Activated CD8-positive, alpha-beta memory T cell treated with anti-CD3 and anti-CD28 coated beads, Interleukin-2, amount 10 ng/mL, durations not matched to agents 7 days and 5 days (primary cell): ENCODE data around the gene CCDC86. TPM values are rescaled to one million over a fixed set of nuclear protein-coding genes. Genes with fewer than 3 reads are reported as not detected.

Experiments
- ATAC-seq: fragments of 150-1000 bp; cut with Tn5 transposase; one replicate; pipeline ENCODE4 v1.10.0; 2021; ENCODE audit warnings: moderate library complexity
- CTCF ChIA-PET: fragments of 350-600 bp; sonication (Branson Sonifier 250); formaldehyde crosslinking; loops from one replicate; lab custom pipeline; 2021; ENCODE audit warnings: antibody characterized with exemption; lab: Charles Lee
- DNase-seq: peaks from one replicate; pipeline ENCODE4 v3.0.0-alpha.2; 2020
- H3K27ac Mint-ChIP-seq: one replicate; pipeline ENCODE4 v1.8.0; 2021; ENCODE audit warnings: mild to moderate bottlenecking, mixed read lengths
- H3K27me3 Mint-ChIP-seq: one replicate; pipeline ENCODE4 v1.8.0; 2021; ENCODE audit warnings: mixed read lengths
- H3K36me3 Mint-ChIP-seq: one replicate; pipeline ENCODE4 v1.8.0; 2021; ENCODE audit warnings: mild to moderate bottlenecking, mixed read lengths
- H3K4me1 Mint-ChIP-seq: one replicate; pipeline ENCODE4 v1.8.0; 2021; ENCODE audit warnings: mixed read lengths
- H3K4me3 Mint-ChIP-seq: one replicate; pipeline ENCODE4 v1.8.0; 2021; ENCODE audit warnings: mild to moderate bottlenecking, moderate library complexity, mixed read lengths
- H3K9me3 Mint-ChIP-seq: one replicate; pipeline ENCODE4 v1.8.0; 2022; ENCODE audit warnings: low read depth, mixed read lengths
- total RNA-seq, 2 experiments: library from RNA; stranded (reverse); gene quantifications; one replicate each; pipeline ENCODE4 v1.2.3, GENCODE V29; 2021

The CCDC86 gene
- total RNA-seq, 2 experiments from 2014 or later, result 26.5 to 40.8 TPM

GRCh38 chr11:60836866-60837515 is 4.9 kb upstream of the CCDC86 start:
- no peaks in the 10 kb centered on the region for H3K9me3 Mint-ChIP-seq
- CTCF ChIA-PET, result interaction anchor here (1.1 to 16.3 kb wide), 5 partner anchors 9 to 63 kb away, joined by 3 to 426 read pairs (median 13); partner anchors contain the start of gene PRPF19
- peaks cover 14% of the 10 kb centered on the region for H3K27me3 Mint-ChIP-seq
- peak overlapping the region; percentile 8 for H3K27ac Mint-ChIP-seq
- no peak overlapping the region for H3K4me3 Mint-ChIP-seq
- no peaks in the 10 kb centered on the region for H3K36me3 Mint-ChIP-seq
- peaks cover 48% of the 10 kb centered on the region for H3K4me1 Mint-ChIP-seq
- DNase-seq, result no peak
- no peak for ATAC-seq

GRCh38 chr11:60838132-60838531 is 3.8 kb upstream of the CCDC86 start:
- DNase-seq (no peak), ATAC-seq (no peak)
- no peaks in the 10 kb centered on the region for H3K9me3 Mint-ChIP-seq
- H3K27me3 Mint-ChIP-seq, result peaks cover 4% of the 10 kb centered on the region
- H3K27ac Mint-ChIP-seq, result no peak overlapping the region
- peaks cover 44% of the 10 kb centered on the region for H3K4me1 Mint-ChIP-seq
- H3K4me3 Mint-ChIP-seq, result no peak overlapping the region
- no peaks in the 10 kb centered on the region for H3K36me3 Mint-ChIP-seq
- CTCF ChIA-PET, result interaction anchor here (0.9 to 16.3 kb wide), 6 partner anchors 34 to 76 kb away, joined by 3 to 426 read pairs (median 3); partner anchors contain the start of genes PRPF19 and TMEM109

GRCh38 chr11:60840470-60841430 is 1.2 kb upstream of the CCDC86 start:
- peaks cover 50% of the 10 kb centered on the region for H3K4me1 Mint-ChIP-seq
- H3K9me3 Mint-ChIP-seq, result no peaks in the 10 kb centered on the region
- CTCF ChIA-PET, result interaction anchor here (1.3 to 15.9 kb wide), 4 partner anchors 10 to 59 kb away, joined by 4 to 230 read pairs (median 11); partner anchors contain the start of gene PRPF19
- no peak for DNase-seq
- peaks cover 3% of the 10 kb centered on the region for H3K36me3 Mint-ChIP-seq
- no peak overlapping the region for H3K4me3 Mint-ChIP-seq
- H3K27me3 Mint-ChIP-seq, result no peaks in the 10 kb centered on the region
- peak overlapping the region; percentile 84 for H3K27ac Mint-ChIP-seq
- no peak for ATAC-seq

GRCh38 chr11:60842668-60843600 is 1.0 kb downstream of the CCDC86 start:
- H3K27ac Mint-ChIP-seq, result peak overlapping the region; percentile 84
- ATAC-seq (no peak), DNase-seq (no peak)
- H3K4me3 Mint-ChIP-seq, result peak overlapping the region; percentile 84
- no peaks in the 10 kb centered on the region for H3K9me3 Mint-ChIP-seq
- peaks cover 6% of the 10 kb centered on the region for H3K36me3 Mint-ChIP-seq
- CTCF ChIA-PET, result interaction anchor here (0.6 to 1.8 kb wide), 8 partner anchors 8 to 69 kb away, joined by 3 to 11 read pairs (median 4); no protein-coding TSS in a partner anchor
- H3K4me1 Mint-ChIP-seq, result peaks cover 35% of the 10 kb centered on the region
- no peaks in the 10 kb centered on the region for H3K27me3 Mint-ChIP-seq

GRCh38 chr11:60844045-60844869 is 2.3 kb downstream of the CCDC86 start:
- Mint-ChIP-seq H3K36me3 (peaks cover 6% of the 10 kb centered on the region), H3K27me3 (no peaks in the 10 kb centered on the region), H3K4me3 (peak overlapping the region; percentile 84), H3K9me3 (no peaks in the 10 kb centered on the region), H3K27ac (peak overlapping the region; percentile 72), H3K4me1 (peaks cover 34% of the 10 kb centered on the region)
- DNase-seq, result no peak
- CTCF ChIA-PET, result interaction anchor here (0.6 to 1.8 kb wide), 5 partner anchors 12 to 68 kb away, joined by 3 to 11 read pairs (median 6); no protein-coding TSS in a partner anchor
- no peak for ATAC-seq

GRCh38 chr11:60844870-60845221 is 2.9 kb downstream of the CCDC86 start:
- Mint-ChIP-seq H3K4me1 (peaks cover 32% of the 10 kb centered on the region), H3K27me3 (no peaks in the 10 kb centered on the region), H3K36me3 (peaks cover 6% of the 10 kb centered on the region), H3K9me3 (no peaks in the 10 kb centered on the region), H3K4me3 (peak overlapping the region; percentile 84), H3K27ac (peak overlapping the region; percentile 10)
- ATAC-seq (no peak), DNase-seq (no peak)
- CTCF ChIA-PET, result interaction anchor here (1.1 to 2.3 kb wide), 2 partner anchors 14 to 43 kb away, joined by 9 to 20 read pairs; no protein-coding TSS in a partner anchor

- H3K9me3 Mint-ChIP-seq, result no peaks in the 10 kb centered on the region
- no peak for ATAC-seq
- H3K27me3 Mint-ChIP-seq, result no peaks in the 10 kb centered on the region
- CTCF ChIA-PET, result interaction anchor here (1.1 to 2.3 kb wide), 2 partner anchors 8 to 14 kb away, joined by 5 to 20 read pairs; no protein-coding TSS in a partner anchor
- H3K4me3 Mint-ChIP-seq, result no peak overlapping the region
- no peak for DNase-seq
- peak overlapping the region; percentile 10 for H3K27ac Mint-ChIP-seq
- peaks cover 6% of the 10 kb centered on the region for H3K36me3 Mint-ChIP-seq
- H3K4me1 Mint-ChIP-seq, result peaks cover 32% of the 10 kb centered on the region
Observed at GRCh38 chr11:60845338-60845737, 3.4 kb downstream of the CCDC86 start.

GRCh38 chr11:60847281-60847680 is 5.4 kb downstream of the CCDC86 start:
- Mint-ChIP-seq H3K27ac (no peak overlapping the region), H3K36me3 (peaks cover 12% of the 10 kb centered on the region), H3K4me1 (peaks cover 24% of the 10 kb centered on the region), H3K27me3 (no peaks in the 10 kb centered on the region), H3K4me3 (no peak overlapping the region), H3K9me3 (no peaks in the 10 kb centered on the region)
- CTCF ChIA-PET, result interaction anchor here (1.3 to 2.3 kb wide), 4 partner anchors 16 to 52 kb away, joined by 3 to 20 read pairs (median 8); partner anchors contain the start of gene ZP1
- DNase-seq, result no peak
- ATAC-seq, result no peak

- Mint-ChIP-seq H3K27ac (no peak overlapping the region), H3K9me3 (no peaks in the 10 kb centered on the region), H3K4me3 (no peak overlapping the region), H3K36me3 (peaks cover 12% of the 10 kb centered on the region), H3K27me3 (no peaks in the 10 kb centered on the region), H3K4me1 (peaks cover 24% of the 10 kb centered on the region)
- DNase-seq (no peak), ATAC-seq (no peak)
- CTCF ChIA-PET, result no interaction called here
Observed at GRCh38 chr11:60847896-60848295, 6.0 kb downstream of the CCDC86 start.

GRCh38 chr11:60848714-60849151 is 6.8 kb downstream of the CCDC86 start:
- no peak overlapping the region for H3K4me3 Mint-ChIP-seq
- no peaks in the 10 kb centered on the region for H3K27me3 Mint-ChIP-seq
- H3K36me3 Mint-ChIP-seq, result peaks cover 16% of the 10 kb centered on the region
- H3K4me1 Mint-ChIP-seq, result peaks cover 18% of the 10 kb centered on the region
- CTCF ChIA-PET, result interaction anchor here (3.4 kb wide), 1 partner anchor 17 kb away, joined by 20 read pairs; no protein-coding TSS in a partner anchor
- DNase-seq, result no peak
- no peak overlapping the region for H3K27ac Mint-ChIP-seq
- H3K9me3 Mint-ChIP-seq, result no peaks in the 10 kb centered on the region
- no peak for ATAC-seq

- Mint-ChIP-seq H3K27ac (peak overlapping the region; percentile 11), H3K9me3 (no peaks in the 10 kb centered on the region), H3K4me3 (no peak overlapping the region), H3K27me3 (no peaks in the 10 kb centered on the region), H3K4me1 (peaks cover 7% of the 10 kb centered on the region), H3K36me3 (peaks cover 13% of the 10 kb centered on the region)
- ATAC-seq (no peak), DNase-seq (no peak)
- CTCF ChIA-PET, result interaction anchor here (1.7 to 3.4 kb wide), 2 partner anchors 19 to 21 kb away, joined by 5 to 20 read pairs; no protein-coding TSS in a partner anchor
Observed at GRCh38 chr11:60849641-60850520, 8.0 kb downstream of the CCDC86 start.
